HG03520 (cell line): ENCODE data around the gene FNBP1L.

Source experiments
- ATAC-seq: cut with Tn5 transposase; IDR thresholded peaks from one replicate; pipeline ENCODE4 v1.9.1; 2021; ENCODE audit warnings: mild to moderate bottlenecking, moderate library complexity; ENCODE audit not compliant: unreplicated experiment

The FNBP1L gene

GRCh38 chr1:93447481-93448291 lies at the start of gene FNBP1L:
Gene FNBP1L, plus strand, starts transcription at chr1:93448118. Its CDS starts 164 bp downstream, at chr1:93448282.
- ATAC-seq, result no peak

- no peak for ATAC-seq
Observed at GRCh38 chr1:93399781-93400180, 48.1 kb upstream of the FNBP1L start.

- ATAC-seq, result no peak
Observed at GRCh38 chr1:93408203-93408602, 39.7 kb upstream of the FNBP1L start.

- ATAC-seq, result no peak
Observed at GRCh38 chr1:93411000-93411399, 36.9 kb upstream of the FNBP1L start.

DNA sequence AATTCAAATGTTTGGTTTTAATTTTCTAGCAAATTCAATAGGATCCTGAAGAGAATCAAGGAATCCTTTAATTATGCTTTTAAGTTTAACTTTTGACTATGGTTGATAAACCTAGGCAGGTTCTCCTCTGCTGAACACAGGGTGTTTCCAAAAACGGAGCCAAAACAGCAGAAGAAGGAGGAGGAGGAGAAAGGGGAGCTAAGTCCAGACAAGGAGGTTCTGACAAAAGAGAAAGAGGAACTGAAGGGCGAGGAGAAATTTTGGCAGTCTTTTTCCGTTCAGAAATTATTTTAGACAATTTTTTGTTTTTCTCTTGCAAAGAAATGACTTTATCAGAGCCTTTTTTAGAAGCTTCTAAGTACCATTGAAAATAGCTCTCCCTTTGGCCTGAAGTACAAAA lies 33.2 kb upstream of the FNBP1L start:
- ATAC-seq, result no peak

DNA sequence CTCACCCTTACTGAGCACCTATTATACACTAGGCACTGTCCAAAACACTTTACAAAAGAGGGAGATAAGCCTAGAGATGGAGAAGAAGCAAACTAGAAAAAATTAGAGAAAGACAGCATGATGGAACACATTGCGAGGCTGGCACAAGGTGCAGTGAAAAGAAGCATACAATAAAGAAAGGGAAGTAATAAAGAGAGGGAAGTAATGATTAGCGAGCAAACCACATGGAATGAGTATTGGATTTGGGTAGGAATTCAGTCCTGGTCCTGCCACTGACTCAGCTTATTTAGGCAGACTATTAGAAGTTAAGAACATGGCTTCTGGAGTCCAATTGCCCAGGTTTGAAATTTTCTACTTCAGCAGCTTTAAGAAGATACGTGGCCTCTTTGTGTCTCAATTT lies 32.6 kb upstream of the FNBP1L start:
- no peak for ATAC-seq

- no peak for ATAC-seq
Observed at GRCh38 chr1:93416183-93416582, 31.7 kb upstream of the FNBP1L start.

DNA sequence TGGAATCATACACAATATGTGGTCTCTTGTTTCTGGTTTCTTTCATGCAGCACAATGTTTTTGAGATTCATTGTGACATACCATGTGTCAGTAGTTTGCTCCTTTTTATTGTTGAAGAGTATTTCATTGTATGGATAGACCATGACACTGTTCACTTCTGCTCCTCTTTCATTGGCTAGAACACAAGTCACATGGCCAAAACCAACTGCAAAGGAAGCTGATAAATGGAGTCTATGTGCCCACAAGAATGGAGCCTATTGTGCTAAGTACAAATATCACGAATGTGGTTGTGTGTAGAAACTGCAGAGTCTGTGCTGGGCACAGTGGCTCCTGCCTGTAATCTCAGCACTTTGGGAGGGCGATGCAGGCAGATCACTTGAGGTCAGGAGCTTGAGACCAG lies 28.6 kb upstream of the FNBP1L start:
- ATAC-seq, result no peak

GRCh38 chr1:93420400-93420799 lies 27.5 kb upstream of the FNBP1L start:
- ATAC-seq, result no peak

DNA sequence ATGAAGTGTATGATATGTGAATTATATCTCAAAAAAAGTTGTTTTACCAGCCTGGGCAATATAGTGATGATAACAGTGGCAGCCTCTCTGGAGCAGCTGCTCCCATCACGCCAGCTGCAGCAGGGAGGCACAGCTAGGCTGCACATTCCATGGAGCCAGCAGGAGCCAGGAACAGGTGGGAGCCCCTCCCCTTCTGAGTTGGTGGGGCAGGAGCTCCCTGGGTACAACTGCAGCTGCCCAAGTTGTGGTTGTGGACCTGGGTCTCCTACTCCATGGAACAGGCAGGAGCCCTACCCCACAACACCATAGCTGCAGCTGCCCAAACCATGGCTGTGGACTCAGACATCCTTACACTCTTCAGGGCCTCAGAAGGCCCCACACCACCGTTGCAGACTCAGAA lies 21.7 kb upstream of the FNBP1L start:
- no peak for ATAC-seq

GRCh38 chr1:93427656-93428055 lies 20.3 kb upstream of the FNBP1L start:
- no peak for ATAC-seq

DNA sequence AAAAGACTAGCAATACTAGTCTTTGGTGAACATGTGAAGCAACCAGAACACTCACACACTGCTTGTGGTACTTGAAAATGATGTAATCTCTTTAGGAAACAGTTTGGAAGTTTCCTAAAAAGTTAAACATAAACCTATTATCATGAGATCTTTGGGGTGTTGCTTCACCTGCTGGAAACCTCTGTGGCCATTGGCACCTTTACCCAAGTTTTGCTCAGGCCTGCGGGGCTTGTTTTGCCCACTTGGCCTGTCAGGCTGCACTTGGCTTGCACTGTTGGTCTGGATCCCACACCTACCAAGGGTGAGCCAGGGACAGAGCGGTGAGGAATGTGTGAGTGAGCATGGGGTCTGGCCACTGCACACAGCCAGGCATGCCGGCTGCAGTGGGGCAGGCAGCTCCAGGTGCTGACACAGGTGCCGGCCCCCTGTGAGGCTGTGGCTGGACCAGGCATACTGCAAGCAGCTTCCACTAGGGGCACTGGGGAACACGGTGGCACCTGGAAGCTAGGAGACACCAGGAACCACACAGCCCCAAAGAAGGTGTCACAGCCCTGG lies 14.4 kb upstream of the FNBP1L start:
- ATAC-seq, result no peak

- no peak for ATAC-seq
Observed at GRCh38 chr1:93434088-93434487, 13.8 kb upstream of the FNBP1L start.

DNA sequence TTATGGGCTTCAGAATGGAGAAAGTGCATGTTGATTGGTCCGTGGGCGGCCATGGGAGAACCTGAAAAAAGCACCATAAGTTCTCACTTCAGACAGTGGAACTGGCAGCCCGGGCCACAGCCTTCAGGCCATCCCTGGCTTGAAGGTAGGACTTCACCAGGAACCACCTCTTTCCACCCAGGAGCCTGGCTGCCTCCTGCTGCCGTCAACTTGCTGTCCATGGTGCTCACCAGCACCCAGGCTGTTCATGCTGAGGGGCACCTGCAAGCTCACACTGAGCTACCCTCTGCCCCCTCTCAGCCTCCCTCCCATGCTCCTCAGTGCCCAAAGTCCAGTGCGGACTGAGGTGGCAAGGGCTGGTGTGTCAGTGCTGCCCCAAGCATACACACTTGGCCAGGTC lies 12.9 kb upstream of the FNBP1L start:
- ATAC-seq, result no peak

DNA sequence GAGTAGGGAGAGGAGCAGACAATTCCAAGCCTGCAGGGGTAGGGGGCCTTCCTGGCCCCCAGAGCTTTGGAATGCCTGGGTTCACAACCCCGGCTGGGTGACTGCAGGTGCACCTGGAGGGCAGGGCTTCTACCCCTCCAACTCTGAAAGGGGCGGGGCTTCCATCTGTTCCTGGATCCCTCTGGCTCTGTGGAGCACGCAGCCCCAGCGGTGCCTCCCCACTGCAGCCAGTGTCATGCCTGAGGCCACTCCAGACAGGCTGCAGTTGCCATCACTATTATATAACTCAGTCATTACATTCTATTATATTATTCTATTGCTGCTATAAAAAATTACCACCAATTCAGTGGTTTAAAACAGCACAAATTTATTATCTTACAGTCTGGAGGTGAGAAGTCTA lies 12.5 kb upstream of the FNBP1L start:
- ATAC-seq, result no peak

GRCh38 chr1:93436496-93436895 lies 11.4 kb upstream of the FNBP1L start:
- no peak for ATAC-seq

GRCh38 chr1:93437976-93438605 lies 9.8 kb upstream of the FNBP1L start:
- ATAC-seq, result no peak

GRCh38 chr1:93438716-93439115 lies 9.2 kb upstream of the FNBP1L start:
- no peak for ATAC-seq

DNA sequence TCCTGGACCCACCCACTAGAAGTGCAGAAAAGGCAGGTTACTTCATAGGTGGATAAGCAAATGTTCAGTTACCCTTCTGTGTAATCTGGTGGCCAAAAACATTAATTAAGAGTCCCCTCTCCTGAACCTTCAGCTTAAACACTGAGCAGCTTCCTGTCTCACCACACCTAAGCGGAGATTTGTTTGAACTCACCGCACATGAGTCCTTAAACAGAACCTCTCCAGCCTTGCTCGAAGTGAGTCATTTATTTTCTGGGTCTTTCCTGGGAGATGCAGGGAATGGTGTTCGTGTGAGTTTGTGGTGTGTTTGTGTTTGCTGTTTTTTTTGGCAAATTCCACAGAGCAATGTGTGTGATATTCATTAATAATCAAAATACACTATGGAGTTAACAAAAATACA lies 7.6 kb upstream of the FNBP1L start:
- ATAC-seq, result no peak

GRCh38 chr1:93440706-93441105 lies 7.2 kb upstream of the FNBP1L start:
- ATAC-seq, result no peak

DNA sequence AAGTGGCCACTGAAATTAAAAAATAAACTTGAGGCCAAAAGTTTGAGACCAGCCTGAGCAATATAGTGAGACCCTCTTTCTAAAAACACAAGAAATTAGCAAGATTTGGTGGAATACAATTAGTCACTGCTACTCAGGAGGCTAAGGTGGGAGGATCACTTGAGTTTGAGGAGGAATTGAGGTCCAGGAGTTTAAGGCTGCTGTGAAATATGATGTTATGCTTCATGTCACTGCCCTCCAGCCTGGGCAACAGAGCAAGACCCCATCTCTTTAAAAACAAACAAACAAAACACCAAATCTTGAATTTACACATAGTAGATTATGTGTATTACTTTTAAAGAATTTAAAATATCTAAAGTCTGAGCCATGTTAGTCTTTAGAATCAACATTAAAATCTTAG lies 6.3 kb upstream of the FNBP1L start:
- ATAC-seq, result no peak

GRCh38 chr1:93442008-93442666 lies 5.8 kb upstream of the FNBP1L start:
- no peak for ATAC-seq
